PC-9 (cell line): Measurements from ENCODE around the gene TMEM254.

Experiments
- CTCF ChIP-seq: fragments of 200-600 bp; sonication (generic); conservative IDR thresholded peaks from 2 replicates; pipeline ENCODE4 v1.6.1; 2017; ENCODE audit warnings: mixed run types, antibody characterized with exemption, mild to moderate bottlenecking, moderate library complexity
- EZH2 ChIP-seq: fragments of 200-600 bp; sonication (generic); IDR thresholded peaks from 2 replicates; pipeline ENCODE4 v1.8.0; 2017; ENCODE audit warnings: antibody characterized with exemption, low read depth

GRCh38 chr10:80075781-80076180 lies 2.7 kb upstream of the TMEM254 start:
- TF ChIP-seq CTCF (no peak), EZH2 (no peak)
